EH (cell line): ENCODE results near the gene TRAF5.
A peak's percentile ranks its signal among the peaks of the same experiment; 100 is the strongest.

ENCODE experiments used
- DNase-seq: peaks from one replicate; pipeline ENCODE4 v3.0.0-alpha.2; 2015; ENCODE audit warnings: low read depth

TRAF5 gene

DNA sequence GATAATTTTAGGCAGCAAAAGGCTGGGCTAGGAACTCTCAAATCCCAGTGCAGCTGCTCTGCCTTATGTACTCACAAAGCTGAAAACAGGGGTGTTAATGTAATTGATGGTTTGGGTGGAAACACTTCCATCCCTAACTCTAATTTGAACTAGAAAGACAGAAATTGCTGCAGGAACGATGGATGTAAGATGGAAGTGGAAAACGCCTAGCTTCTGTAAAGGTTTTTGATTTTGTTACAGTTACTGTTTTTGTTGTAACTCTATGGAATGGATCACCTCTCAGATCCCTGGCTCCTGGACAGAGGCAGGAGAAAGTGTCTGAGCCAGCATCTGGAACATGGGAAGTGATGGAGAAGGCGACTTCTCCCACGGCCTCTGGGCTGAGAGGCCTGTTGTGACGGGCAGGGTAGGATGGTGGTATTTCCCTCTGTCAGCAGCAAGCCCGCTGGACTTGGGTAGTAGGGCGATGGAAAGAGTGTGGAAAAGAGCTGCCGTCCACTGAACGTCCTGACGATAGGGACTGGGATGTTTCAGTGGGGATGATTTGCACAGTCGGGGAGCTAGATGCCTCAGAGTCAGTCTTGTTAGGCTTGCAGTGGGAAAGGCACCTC, 1.6 kb downstream of the TRAF5 start:
- no peak for DNase-seq

DNA sequence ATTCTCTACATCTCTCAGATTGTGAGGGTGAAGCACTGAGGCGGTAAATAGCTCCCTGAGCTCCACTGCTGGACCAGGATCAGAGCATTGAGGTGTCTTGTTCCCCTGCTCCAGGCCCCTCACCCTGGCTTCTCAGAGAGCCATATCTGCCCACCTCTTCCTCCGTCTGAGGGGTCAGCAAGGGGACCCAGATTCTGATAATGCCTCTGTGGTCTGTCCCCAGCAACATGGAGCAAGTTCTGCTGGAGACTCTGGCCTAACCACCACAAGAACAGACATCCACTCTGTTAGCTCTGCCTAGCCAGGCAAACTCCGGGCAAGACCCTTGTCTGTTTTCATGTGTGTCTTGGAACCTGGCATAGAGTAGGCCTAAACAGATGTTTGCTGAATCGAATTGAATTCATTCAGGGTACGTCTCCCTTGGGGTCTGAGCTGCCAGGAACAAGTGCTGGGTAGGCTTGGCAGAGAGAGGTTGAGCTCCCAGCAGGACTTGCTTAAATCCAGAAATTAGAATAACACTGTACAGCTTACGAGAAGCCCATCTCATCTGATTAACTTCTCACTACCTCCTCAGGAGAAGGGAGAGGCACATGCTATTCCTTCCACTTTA, 2.3 kb downstream of the TRAF5 start:
- DNase-seq: no peak

DNA sequence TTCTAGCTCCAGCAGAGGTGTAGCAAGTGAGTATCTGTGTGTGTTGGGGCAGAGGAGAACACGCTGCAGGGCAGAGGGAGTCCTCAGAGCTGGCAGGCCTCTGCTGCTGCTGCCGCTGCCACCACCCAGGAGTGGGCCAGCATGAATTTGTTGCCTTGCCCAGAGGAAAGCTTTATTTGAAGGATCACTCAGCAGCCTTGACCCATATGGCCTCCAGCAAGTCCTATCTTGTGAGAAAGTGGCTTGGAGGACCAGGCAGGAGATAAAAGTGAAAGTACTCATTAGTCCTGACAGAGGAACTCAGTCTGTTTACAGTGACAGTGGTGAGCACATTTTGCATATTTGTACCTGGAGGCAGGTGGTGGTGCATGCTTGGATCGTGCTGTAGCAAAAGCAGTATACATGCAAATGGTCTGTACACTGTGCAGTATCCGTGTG, 3.1 kb downstream of the TRAF5 start:
- DNase-seq: no peak

DNA sequence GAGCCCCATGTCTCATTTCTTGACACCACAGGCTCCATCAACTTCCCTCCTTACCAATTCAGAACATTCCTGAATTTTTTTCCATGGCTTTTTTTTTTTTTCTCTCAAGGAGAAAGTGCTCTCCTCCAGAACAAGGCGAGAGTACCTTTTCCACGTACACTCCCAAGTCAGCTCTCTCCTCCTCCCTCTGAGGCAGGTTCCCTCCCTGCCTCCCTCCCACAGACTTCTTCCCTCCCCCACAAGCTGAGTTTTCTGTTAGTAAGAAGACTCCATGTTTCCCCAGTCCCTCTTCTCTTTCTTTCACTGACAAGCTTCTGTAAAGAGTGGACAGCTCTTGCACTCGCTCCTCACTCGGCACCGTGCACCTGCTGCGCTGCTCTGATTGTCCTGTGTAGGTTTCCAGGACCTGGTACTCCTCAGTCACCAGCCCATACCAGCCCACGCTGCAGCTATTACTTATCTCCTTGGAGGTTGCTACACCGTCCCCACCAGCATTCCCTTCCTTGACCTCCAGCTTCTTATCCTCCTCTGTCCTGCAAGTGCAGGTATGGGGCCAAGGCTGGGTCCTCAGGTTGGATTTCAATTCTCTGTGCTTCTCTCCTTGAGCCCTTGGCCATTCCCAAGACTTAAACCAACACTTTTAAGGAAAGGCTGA, 3.8 kb downstream of the TRAF5 start:
- DNase-seq: no peak

DNA sequence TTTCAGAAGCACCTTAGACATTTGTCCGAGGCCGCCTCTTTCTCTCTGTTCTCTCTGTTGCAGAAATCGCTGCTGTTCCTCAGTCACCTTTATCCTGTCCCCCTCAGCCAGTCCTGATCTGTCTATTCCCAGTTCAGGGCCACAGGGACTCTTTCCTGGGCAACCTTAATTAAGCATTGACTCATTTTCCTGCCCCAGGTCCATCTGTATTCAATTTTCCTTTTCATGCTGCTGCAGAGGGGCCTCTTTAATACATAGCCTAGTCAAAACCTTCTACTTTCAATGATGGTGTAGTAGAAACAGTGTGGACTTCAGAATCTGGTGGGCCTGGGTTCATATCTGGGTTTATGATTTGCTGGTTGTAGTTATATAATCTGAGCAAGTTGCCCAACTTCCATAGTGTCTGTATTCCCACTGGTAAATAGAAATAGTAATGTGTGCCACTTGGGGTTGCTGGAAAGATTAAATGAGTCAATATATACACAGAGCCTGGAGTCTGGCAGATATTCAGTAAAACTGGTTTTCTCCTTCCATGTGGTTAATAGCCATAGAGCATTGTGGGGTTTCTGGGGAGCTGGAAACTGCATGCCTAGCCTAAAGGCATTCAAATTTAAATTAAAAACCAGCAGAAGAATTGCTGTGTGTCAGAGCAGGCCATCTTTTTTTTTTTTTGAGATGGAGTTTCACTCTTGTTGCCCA, 4.5 kb downstream of the TRAF5 start:
- peak; percentile 76 for DNase-seq

DNA sequence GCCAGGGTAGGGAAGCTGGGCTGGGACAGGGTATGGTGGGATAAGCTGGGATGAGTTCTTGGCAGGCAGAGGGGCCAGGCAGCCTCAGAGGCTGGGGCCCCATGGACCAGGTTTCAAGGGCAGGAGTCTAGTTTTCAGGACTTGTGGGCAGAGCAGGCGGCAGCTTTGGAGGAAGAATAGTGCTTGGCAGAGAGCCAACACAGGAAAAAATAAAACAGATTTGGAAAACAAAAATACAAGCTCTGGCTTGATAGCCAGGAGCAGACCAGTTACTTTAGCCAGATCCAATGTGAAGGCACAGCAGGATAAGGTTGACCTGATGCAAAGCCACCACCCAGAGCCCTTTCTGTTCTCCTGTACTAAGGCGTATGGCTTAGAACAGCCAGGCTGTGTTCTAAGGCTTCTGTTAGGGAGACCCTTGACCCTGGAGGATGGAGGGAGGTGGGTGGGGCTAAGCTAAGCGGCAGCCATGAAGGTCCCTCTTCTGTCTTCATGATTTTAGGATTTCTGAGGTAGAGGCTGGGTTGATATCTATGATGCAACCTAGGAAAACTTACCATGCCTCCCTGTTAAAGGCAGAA, 5.5 kb downstream of the TRAF5 start:
- no peak for DNase-seq

DNA sequence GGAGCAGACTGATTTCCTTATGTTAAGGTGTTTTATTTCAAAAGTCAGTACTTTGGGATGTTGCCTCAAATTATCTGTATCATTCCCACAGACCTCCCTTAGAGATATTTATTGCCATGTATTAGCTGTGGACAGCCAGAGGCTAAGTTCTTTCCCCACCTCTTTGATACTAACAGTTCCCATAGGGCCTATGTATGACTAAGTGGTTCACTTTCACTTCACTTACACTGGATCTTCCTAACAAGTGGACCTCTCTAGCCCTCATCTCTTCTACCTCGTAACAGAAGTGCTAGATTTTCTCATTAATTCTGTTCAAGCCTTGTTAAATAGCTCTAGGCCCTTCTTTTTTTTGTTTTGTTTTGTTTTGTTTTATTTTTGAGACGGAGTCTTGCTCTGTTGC, 6.2 kb downstream of the TRAF5 start:
- DNase-seq: peak; percentile 43

DNA sequence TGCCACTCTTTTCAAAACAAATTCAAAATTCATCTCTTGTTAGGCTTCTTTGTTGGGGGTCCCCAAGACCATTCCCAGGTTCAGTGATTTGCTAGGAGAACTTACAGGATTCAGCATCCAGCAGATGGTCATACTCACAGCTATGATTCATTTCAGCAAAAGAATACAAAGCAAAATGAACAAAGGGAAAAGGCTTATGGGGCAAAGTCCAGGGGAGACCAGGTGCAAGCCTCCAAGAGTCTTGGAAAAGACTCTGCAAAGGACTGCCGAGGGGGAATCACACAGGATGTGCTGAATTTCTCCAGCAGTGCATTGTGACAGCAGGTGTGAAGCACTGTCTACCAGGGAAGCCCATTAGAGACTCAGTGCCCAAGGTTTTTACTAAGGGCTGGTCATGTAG, 7.3 kb downstream of the TRAF5 start:
- no peak for DNase-seq

DNA sequence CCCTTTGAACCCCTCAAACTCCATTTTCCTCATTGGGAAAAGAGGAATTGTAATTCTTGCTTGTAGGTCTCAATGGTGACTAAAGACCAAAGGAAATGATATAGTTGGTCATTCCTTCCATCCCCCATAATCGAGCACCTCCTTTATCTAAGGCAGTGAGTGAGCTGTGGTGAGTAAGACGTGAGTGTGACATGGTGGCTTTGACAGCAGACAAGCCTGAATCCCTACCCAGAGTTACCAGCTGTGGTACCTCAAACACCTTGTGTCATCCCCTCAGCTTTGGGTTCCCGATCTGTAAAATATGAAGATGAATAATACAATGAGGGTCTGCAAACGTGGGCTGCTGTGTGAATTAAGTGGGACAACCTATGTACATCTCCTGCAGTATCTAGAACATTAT, 8.4 kb downstream of the TRAF5 start:
- DNase-seq: no peak

DNA sequence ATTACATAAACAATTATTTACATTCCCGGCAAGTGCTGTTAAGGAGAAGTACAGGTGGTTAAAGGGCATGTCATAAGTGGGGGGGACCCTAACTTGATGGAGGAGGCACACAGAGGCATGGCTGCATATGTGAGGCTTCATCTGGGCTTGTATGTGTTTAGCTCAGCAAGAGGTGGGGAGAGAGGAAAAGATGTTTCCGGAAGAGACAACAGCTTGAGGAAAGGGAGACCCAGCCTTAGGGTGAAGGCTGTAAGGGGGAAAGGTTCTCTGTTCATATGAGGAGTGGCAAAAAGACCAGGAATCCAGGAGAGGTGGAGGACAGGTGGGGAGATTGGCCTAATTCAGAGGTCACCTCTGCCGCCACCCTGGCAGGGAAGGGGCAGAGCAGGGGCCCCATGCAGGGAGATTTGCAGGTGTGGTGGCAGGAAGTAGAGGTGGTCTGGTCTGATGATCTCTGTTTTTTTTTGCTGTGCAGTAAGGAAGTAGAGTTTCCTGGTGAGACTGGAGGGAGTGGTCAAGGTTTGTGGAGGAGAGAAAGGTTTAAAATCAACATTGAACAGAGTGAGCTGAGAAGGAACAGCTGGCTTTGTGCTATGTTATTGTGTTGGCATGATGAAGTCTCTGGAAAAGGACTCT, 9.0 kb downstream of the TRAF5 start:
- DNase-seq: no peak

DNA sequence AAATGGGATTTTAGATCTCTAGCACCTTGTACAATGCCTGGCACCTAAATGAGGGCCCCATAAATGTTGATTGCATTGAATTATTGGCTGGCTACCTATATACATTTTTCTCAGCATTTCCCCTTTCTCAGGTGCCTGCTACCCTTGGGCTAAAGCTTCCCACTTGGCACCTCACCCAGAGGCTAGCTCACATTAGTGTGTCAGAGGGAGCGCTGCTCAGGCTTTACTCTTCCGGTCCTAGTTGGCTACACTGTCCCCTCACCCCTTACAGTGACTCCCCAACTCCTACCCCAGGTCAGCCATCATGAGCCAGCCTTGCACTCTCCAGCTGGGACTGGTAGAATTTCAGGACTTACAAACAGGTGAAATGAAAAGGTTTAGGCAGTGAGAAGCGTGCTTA, 9.5 kb downstream of the TRAF5 start:
- no peak for DNase-seq

DNA sequence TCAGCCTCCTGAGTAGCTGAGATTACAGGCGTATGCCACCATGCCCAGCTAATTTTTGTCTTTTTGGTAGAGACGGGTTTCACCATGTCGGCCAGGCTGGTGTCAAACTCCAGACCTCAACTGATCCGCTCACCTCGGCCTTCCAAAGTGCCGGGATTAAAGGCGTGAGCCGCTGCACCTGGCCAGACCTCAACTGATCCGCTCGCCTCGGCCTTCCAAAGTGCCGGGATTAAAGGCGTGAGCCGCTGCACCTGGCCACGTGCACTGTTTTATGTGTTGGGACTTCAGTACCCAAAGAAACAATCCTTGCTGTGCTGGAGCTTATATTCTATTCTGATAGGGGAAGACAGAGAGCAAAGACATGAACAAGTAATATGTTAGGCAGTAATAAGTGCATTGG, 10.1 kb downstream of the TRAF5 start:
- no peak for DNase-seq

DNA sequence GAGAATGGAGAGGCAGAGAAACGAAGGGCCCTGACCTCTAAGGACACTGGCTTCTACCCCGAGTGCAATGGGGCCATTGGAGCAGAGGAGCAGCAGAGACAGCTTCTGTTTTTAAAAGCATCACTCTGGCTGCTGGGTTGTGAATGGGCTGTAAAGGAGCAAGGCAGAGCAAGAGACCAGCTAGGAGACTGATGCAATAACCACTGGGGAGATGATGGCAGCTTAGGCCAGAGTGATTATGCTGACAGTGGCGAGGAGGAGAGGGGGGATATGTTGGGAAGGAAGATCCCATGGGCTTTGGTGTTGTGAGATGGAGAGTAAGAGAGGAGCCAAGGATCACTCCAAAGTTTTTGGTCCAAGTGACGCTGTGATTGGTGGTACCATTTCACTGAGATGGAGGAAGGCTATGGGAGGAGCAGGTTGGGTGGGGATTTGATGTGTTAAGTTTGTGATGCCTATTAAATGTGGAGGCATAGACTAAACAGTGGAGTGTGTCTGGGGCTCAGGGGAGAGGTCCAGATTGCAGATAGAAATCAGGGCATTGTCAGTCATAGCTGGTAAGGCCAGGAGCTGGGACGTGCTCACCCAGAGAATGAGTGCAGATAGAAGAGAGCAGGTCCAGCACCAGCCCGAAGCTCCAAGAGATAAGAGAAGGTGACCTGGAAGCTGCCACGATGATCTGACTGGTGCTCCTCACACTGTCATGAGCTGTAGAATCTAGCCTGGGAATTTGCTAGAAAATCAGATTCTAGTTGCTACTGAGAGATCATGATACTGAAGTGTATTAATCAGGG, 11.0 kb downstream of the TRAF5 start:
- no peak for DNase-seq

DNA sequence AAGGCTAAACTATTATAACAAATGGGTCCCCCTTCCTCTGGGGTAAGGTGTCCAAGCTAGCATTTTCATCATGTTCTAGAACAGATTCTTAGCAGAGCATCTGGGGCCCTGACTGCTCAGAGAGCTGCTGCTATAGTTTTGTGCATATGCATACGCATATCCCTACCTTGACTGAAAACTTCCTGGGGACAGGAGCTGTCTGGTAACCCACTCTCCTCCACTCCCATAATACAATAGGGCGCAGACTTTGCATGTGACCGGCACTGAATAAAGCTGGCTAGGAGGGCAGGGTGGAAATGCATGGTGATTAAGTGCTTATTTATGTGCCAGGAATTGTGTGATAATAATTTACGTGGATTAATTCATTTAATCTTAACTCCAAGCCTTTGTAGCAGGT, 11.6 kb downstream of the TRAF5 start:
- DNase-seq: no peak

DNA sequence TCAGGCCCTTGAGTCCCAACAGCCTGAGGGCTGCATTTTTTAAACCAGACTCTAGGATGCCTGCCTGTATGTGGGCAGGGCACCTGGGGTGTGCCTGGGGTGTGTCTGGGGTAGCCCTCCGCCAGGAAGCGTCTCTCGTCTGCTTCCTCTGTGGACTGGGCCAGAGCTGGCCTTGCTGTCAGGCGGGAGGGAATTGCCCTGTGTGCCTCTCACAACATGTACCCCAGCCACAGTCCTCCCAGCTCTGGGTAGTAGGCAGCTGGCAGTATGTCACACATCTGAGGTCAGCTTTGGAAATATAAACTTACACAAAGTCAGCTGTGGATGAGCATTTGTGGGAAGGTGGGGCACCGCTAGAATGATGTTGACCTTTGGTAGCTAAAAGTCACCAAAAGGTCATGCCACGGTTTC, 13.0 kb downstream of the TRAF5 start:
- DNase-seq: no peak

DNA sequence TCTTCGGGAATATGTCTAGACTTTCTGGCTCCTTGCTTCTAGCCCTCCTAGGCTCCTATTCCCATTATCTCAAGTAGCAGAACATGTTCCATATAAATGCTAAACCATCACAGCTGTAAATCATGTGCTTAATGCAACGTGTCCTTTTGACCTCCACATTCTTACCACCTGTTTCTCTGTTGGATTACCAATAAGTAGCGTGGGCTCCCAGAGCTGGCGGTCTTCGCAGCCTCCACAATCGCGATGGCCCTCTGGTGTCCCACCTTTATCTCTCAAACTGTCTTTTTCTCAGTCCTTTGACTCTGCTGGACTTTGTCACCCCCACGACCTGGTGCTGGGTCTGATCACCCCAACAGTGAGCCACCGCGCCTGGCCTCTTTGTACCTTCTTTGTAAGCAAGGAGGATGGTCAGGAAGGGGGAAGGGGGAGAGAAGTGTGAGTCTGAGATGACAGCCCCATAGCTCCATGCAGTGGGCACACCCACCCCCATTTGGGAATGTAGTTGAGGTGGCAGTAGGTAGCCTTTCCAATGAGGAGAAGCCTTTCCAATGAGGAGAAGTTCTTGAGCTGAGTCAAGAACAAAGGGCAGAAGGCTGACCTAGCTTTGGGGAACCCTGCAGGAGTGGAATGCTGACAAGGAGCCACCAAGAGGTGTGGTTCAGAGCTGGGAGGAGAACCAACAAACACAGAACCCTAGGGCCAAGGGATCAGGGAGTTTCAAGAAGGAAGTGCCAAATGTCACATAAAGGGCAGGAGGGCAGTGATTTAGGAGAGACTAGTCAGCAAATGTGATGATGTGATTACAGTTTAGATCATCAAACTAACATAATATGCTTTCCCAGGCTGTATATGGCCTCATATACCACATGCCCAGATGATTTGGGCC, 14.2 kb downstream of the TRAF5 start:
- no peak for DNase-seq

DNA sequence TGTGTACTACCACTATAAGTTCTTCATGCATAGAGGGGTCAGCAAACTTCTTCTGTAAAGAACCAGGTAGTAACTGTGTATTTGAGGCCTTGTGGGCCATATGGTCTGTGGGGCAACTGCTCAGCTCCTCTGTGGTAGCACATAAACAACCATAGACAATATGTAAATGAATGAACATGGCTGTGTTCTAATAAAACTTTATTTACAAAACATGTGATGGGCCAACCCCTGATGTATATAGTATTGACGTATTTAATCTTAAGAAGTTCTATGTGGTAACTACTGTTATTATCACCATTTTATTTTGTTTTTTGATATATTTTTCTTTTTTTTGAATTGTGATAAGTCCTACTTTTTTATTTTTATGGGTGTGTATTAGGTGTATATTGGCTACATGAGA, 15.4 kb downstream of the TRAF5 start:
- no peak for DNase-seq

DNA sequence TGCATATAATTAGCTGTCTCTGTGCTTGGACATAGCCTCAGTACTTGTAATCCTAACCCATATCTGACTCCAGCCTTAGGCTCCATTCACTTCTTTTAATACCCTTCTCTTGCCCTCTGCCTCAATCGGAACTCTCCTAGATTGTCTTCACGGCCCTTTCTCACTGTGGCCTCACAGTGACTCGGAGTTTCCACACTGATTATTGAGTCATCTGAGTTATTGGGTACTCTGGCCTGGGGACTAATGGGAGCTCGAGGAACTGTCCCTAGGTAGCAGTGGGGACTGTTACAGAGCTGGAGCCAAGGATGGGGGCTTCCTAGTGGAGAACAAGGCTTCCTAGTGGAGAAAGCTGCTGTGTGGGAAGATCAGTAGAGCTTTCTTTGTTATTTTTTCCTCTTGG, 17.0 kb downstream of the TRAF5 start:
- DNase-seq: peak; percentile 30

DNA sequence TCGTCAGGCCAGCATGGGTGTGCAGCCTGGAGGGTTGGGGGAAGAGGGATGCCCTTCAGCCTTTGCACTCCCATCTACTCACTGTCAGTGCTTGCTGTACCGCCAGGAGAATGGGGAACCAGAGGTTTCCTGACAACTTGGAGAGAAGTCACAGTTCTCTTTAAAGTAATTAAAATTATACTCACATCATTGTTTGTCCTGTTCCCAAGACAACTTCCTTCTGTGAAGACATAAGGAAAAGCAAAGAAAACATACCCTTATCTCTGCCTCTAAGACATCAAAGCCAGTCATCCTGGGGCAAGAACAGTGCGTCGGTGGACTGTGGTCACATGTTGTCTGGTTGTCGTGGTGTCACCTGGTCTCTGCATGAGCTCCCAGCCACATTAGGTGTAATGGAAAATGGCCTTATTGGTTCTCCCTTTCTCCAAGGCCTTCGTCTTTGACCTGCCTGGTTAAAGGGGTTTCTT, 17.6 kb downstream of the TRAF5 start:
- DNase-seq: no peak

DNA sequence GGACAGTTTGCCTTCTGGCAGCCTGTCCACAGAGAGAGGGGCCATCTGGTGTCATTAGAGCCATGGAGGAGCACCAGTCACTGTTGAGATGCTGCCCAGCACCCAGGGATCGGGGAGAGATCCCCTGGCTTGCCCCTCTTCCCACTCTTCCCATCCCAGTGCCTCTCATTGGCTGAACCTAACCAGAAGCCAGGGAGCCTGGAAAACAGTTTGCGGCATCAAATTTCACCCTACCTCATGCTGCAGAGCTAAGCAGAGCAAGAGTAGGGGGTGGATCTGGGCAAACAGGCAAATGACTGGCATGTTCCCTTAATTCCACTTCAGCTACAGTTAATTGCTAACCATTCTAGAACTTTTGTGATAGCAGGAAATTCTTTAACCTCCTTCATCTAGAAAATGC, 19.1 kb downstream of the TRAF5 start:
- DNase-seq: peak; percentile 36
